Neuron (in vitro differentiated cells): ENCODE measurements around the gene KSR2.

Source experiments
- H2AFZ ChIP-seq: one replicate; pipeline ENCODE4 v1.6.1; 2013; ENCODE audit warnings: low read depth, mild to moderate bottlenecking, inconsistent platforms, low read length, moderate library complexity
- H3K27me3 ChIP-seq: one replicate; pipeline ENCODE4 v1.6.1; 2013; ENCODE audit warnings: low read length; ENCODE audit not compliant: insufficient read depth
- H3K36me3 ChIP-seq: one replicate; pipeline ENCODE4 v1.6.1; 2013; ENCODE audit warnings: low read length; ENCODE audit not compliant: insufficient read depth
- H3K4me1 ChIP-seq: one replicate; pipeline ENCODE4 v1.6.1; 2013; ENCODE audit warnings: low read length; ENCODE audit not compliant: insufficient read depth
- H3K4me3 ChIP-seq: 2 replicates; pipeline ENCODE4 v1.5.1; 2013; ENCODE audit warnings: mild to moderate bottlenecking, low read length, moderate library complexity
- H3K9me3 ChIP-seq: one replicate; pipeline ENCODE4 v1.6.1; 2013; ENCODE audit warnings: low read length

KSR2 gene

DNA sequence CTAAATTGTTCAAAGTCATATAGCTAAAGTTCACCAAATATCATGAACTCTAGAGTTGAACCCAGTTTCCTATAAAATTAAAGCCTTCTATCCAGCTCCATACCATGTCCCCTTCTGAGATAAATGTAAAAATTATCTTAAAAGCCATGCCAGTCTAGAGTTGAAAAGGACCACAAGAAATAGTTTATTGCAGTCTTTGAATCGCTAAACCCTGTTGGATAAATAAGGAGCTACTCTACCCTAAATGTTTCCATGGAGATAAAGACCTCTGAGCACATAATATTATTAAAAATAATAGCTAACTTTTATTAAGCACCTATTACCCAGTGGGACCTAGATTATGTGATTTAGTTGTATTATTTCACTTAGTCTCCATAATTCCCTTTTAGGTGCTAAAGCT is 379.8 kb downstream of the KSR2 start:
- Histone ChIP-seq H3K9me3 (no peaks in the 10 kb centered on the region), H3K4me3 (no peak overlapping the region), H3K36me3 (no peaks in the 10 kb centered on the region), H3K4me1 (no peaks in the 10 kb centered on the region), H3K27me3 (no peaks in the 10 kb centered on the region), H2AFZ (no peak overlapping the region)

GRCh38 chr12:117587631-117588287 is 381.0 kb downstream of the KSR2 start:
- H3K9me3 ChIP-seq, result no peaks in the 10 kb centered on the region

DNA sequence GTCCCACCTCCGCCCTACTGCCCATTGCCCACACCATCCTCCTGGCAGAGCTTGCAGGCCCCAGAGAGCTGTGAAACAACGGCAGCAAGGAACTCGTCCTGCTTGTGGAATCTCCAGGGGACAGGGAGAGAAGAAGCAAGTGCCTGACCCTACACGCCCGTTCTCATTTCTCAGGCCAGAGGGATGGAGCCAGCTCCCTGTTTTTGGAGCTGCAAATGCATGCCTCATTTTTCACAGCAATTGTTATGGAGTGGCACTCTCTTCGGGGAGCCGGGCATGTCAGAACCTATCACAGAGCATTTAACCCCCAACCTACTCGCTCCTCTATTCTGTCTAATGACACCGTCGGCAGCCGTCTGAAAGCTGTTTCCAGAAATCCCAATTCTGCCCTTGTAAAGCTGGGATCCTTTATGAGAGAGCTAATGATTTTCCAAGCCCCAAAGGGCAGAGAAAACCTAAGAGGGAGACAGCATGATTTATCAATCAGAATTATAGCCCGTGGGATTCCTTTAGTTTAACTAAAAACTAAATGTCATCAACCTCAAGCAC is 385.0 kb downstream of the KSR2 start:
- Histone ChIP-seq H3K4me3 (no peak overlapping the region), H3K27me3 (peaks cover 8% of the 10 kb centered on the region)

More at GRCh38 chr12:117587631-117588287, 381.0 kb downstream of the KSR2 start:
- Histone ChIP-seq H3K4me3 (no peak overlapping the region), H3K27me3 (peaks cover 6% of the 10 kb centered on the region), H3K4me1 (no peaks in the 10 kb centered on the region), H3K36me3 (no peaks in the 10 kb centered on the region), H2AFZ (no peak overlapping the region)

DNA sequence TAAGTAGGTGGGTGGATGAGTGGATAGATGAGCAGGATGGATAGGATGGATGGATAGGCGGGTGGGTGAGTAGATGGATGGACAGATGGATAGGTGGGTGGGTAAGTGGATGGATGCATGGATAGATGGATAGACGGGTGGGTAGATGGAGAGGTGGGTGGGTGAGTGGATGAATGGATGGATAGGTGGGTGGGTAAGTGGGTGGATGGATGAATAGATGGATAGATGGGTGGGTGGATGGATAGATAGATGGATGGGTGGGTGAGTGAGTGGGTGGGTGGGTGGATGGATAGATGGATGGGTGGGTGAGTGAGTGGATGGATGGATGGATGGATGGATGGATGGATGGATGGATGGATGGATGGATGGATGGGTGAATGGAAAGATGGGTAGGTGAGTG is 385.7 kb downstream of the KSR2 start:
- H3K9me3 ChIP-seq, result no peaks in the 10 kb centered on the region
- H3K27me3 ChIP-seq, result peaks cover 8% of the 10 kb centered on the region
- no peaks in the 10 kb centered on the region for H3K36me3 ChIP-seq
- no peak overlapping the region for H3K4me3 ChIP-seq
- no peak overlapping the region for H2AFZ ChIP-seq
- H3K4me1 ChIP-seq, result no peaks in the 10 kb centered on the region

More for the DNA sequence above, 385.0 kb downstream of the KSR2 start:
- H2AFZ ChIP-seq, result no peak overlapping the region
- H3K36me3 ChIP-seq, result no peaks in the 10 kb centered on the region
- H3K4me1 ChIP-seq, result no peaks in the 10 kb centered on the region
- no peaks in the 10 kb centered on the region for H3K9me3 ChIP-seq

GRCh38 chr12:117582135-117582784 is 386.5 kb downstream of the KSR2 start:
- Histone ChIP-seq H3K4me3 (no peak overlapping the region), H3K9me3 (no peaks in the 10 kb centered on the region), H3K36me3 (no peaks in the 10 kb centered on the region), H2AFZ (no peak overlapping the region), H3K4me1 (no peaks in the 10 kb centered on the region), H3K27me3 (peaks cover 8% of the 10 kb centered on the region)

GRCh38 chr12:117580718-117581062 is 388.1 kb downstream of the KSR2 start:
- no peak overlapping the region for H2AFZ ChIP-seq
- H3K4me1 ChIP-seq, result no peaks in the 10 kb centered on the region
- H3K36me3 ChIP-seq, result no peaks in the 10 kb centered on the region
- H3K4me3 ChIP-seq, result no peak overlapping the region
- peaks cover 8% of the 10 kb centered on the region for H3K27me3 ChIP-seq
- H3K9me3 ChIP-seq, result no peaks in the 10 kb centered on the region

DNA sequence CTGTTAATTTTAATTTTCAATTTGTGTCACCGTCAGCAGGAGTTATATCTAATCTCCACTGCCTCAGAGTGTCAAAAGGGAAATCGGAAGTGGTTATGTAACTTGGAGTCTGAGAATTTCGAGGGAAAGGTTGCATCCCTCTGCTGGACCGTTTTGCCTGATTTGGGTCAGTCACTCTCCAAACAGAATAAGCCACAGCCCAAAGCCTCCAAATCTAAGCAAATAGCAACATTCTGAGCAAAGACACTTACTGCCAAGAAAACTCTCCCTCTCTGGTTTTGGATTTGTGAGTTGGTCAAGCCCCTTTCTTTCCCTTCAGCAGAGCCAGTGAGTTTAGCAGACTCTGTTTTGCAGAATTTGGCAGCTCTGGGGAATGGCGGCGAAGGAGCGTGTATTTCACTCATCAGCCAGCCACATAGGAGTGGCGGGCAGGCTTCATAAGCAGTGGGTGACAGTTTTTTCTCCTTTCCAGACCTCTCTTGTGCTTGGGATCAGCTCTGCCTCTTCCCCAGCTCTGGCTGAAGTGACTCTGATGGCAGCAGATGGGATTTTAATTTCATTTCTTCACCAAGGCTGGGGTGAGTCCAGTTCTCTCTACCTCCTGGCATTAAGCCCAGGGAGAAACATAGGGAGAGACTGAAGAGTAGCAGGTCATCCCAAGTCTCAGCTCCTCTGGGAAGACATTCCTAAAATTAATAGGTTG is 388.6 kb downstream of the KSR2 start:
- peaks cover 8% of the 10 kb centered on the region for H3K27me3 ChIP-seq
- H3K9me3 ChIP-seq, result no peaks in the 10 kb centered on the region
- H3K36me3 ChIP-seq, result no peaks in the 10 kb centered on the region
- H3K4me3 ChIP-seq, result no peak overlapping the region
- no peaks in the 10 kb centered on the region for H3K4me1 ChIP-seq
- H2AFZ ChIP-seq, result no peak overlapping the region

- Histone ChIP-seq H3K4me3 (no peak overlapping the region), H3K27me3 (no peaks in the 10 kb centered on the region), H2AFZ (no peak overlapping the region), H3K36me3 (no peaks in the 10 kb centered on the region), H3K4me1 (peaks cover 5% of the 10 kb centered on the region), H3K9me3 (no peaks in the 10 kb centered on the region)
Observed at GRCh38 chr12:117577122-117577657, 391.6 kb downstream of the KSR2 start.

GRCh38 chr12:117576053-117576452 is 392.7 kb downstream of the KSR2 start:
- Histone ChIP-seq H3K36me3 (no peaks in the 10 kb centered on the region), H3K9me3 (no peaks in the 10 kb centered on the region), H3K4me1 (peaks cover 5% of the 10 kb centered on the region), H2AFZ (no peak overlapping the region), H3K4me3 (no peak overlapping the region), H3K27me3 (no peaks in the 10 kb centered on the region)

- Histone ChIP-seq H3K4me3 (no peak overlapping the region), H3K36me3 (no peaks in the 10 kb centered on the region), H3K4me1 (peaks cover 5% of the 10 kb centered on the region), H3K27me3 (no peaks in the 10 kb centered on the region), H3K9me3 (no peaks in the 10 kb centered on the region), H2AFZ (no peak overlapping the region)
Observed at GRCh38 chr12:117574655-117575054, 394.1 kb downstream of the KSR2 start.

- H3K4me3 ChIP-seq, result no peak overlapping the region
- peaks cover 5% of the 10 kb centered on the region for H3K4me1 ChIP-seq
- no peaks in the 10 kb centered on the region for H3K27me3 ChIP-seq
- H3K36me3 ChIP-seq, result no peaks in the 10 kb centered on the region
- no peak overlapping the region for H2AFZ ChIP-seq
- H3K9me3 ChIP-seq, result no peaks in the 10 kb centered on the region
Observed at GRCh38 chr12:117572755-117573154, 396.0 kb downstream of the KSR2 start.

GRCh38 chr12:117571321-117571720 is 397.5 kb downstream of the KSR2 start:
- H3K4me3 ChIP-seq, result no peak overlapping the region
- H3K4me1 ChIP-seq, result peaks cover 5% of the 10 kb centered on the region
- no peak overlapping the region for H2AFZ ChIP-seq
- H3K36me3 ChIP-seq, result no peaks in the 10 kb centered on the region
- no peaks in the 10 kb centered on the region for H3K9me3 ChIP-seq
- no peaks in the 10 kb centered on the region for H3K27me3 ChIP-seq

DNA sequence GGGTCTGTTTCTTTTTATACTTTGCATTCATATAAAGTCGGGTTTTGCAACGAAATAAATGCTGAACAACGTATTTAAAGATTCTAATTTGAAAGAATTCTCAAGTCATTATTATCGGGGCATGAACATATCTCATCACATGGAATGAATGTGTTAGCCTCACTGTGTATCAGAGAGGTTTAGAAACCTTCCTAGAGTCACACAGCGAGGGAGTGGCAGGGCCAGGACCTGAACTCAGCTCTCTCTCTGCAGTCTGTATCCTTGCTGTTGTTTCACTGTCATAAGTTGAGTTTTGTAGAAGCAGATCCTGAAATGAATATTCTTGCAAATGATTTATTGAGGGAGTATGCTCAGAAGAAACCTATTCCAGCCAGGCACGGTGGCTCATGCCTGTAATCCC is 398.2 kb downstream of the KSR2 start:
- no peak overlapping the region for H3K4me3 ChIP-seq
- no peaks in the 10 kb centered on the region for H3K36me3 ChIP-seq
- H2AFZ ChIP-seq, result no peak overlapping the region
- H3K9me3 ChIP-seq, result no peaks in the 10 kb centered on the region
- H3K4me1 ChIP-seq, result peaks cover 5% of the 10 kb centered on the region
- H3K27me3 ChIP-seq, result no peaks in the 10 kb centered on the region
